ENCODE data around the gene TWF2. TPM values are rescaled to one million over a fixed set of nuclear protein-coding genes. Genes with fewer than 3 reads are reported as not detected.

TWF2 gene
- total and polyA plus RNA-seq, 2 of the 4 experiments (the other 2 are of a cell fraction): 111 to 145 TPM

GRCh38 chr3:52269776-52270175, 30.8 kb upstream of the TWF2 start:
- Histone ChIP-seq H3K27me3 (ENCODE audit: control insufficient read depth, insufficient read depth, low read length) (no peaks in the 10 kb centered on the region), H3K56ac (ENCODE audit: extremely low read depth, insufficient read depth, low read length) (no peak overlapping the region), H2BK20ac (ENCODE audit: low read depth, low read length) (no peak overlapping the region), H4K5ac (ENCODE audit: low read depth, low read length) (no peak overlapping the region), H3K4ac (ENCODE audit: low read depth, low read length) (no peak overlapping the region), H2AK5ac (ENCODE audit: low read depth, low read length) (no peak overlapping the region), H3K23ac (ENCODE audit: low read depth, low read length) (no peak overlapping the region), H3K4me3 (ENCODE audit: insufficient read depth, low read depth, low read length) (no peak overlapping the region), H3K36me3 (ENCODE audit: control insufficient read depth, insufficient read depth, low read length) (peaks cover 39% of the 10 kb centered on the region), H3K18ac (ENCODE audit: low read depth, low read length) (no peak overlapping the region), H4K20me1 (ENCODE audit: insufficient read depth, low read length) (peaks cover 68% of the 10 kb centered on the region), H3K9ac (ENCODE audit: low read depth, low read length) (no peak overlapping the region), H3K79me1 (ENCODE audit: low read depth in 1 of 2, low read length in 2 of 2) (peaks cover 17 to 49% of the 10 kb centered on the region in 2 experiments), H4K8ac (ENCODE audit: low read depth in 2 of 2, low read length in 2 of 2) (no peak overlapping the region), H2AK9ac (replicated peaks; ENCODE audit: low read depth, low read length, poor library complexity) (no peak overlapping the region), H2AFZ (replicated peaks; ENCODE audit: low read length, poor library complexity) (no peak overlapping the region), H2BK120ac (ENCODE audit: low read depth, low read length) (no peak overlapping the region), H2BK5ac (ENCODE audit: low read depth, low read length, poor library complexity, severe bottlenecking) (no peak overlapping the region), H3K4me2 (ENCODE audit: low read depth, low read length) (no peak overlapping the region), H3K9me1 (ENCODE audit: insufficient read depth, low read length) (peaks cover 7% of the 10 kb centered on the region; the same call in 1 of the 2 replicates), H3K4me1 (ENCODE audit: control insufficient read depth, insufficient read depth, low read length) (peaks cover 4% of the 10 kb centered on the region; the same call in 1 of the 2 replicates), H2BK15ac (ENCODE audit: low read depth, low read length) (no peak overlapping the region), H3K27ac (ENCODE audit: insufficient read depth, low read length) (no peak overlapping the region), H4K91ac (ENCODE audit: insufficient read depth, low read depth, low read length) (no peak overlapping the region), H3K9me3 (ENCODE audit: control insufficient read depth, insufficient read depth, low read length) (no peaks in the 10 kb centered on the region), H3K14ac (replicated peaks; ENCODE audit: low read depth, low read length) (no peak overlapping the region)
- dilution Hi-C loops (cut with HindIII; ENCODE audit: low sequenced_read_pairs, unreplicated experiment): no loop called here
- ChIA-PET POLR2A (ENCODE audit: unreplicated experiment) (no interaction called here), CTCF (no interaction called here)
- intact Hi-C loops (cut with micrococcal nuclease): loop anchor here (2.0 kb wide), 1 partner anchor 15 kb away; no protein-coding TSS in a partner anchor
- BruUV-seq (replicated peaks): no TSS peak
- WGBS, 2 experiments (ENCODE audit: extremely low coverage in 2 of 2, insufficient read length in 1 of 2): 43% methylated on average over 1 of the region's 3 CpGs; no CpG with 5 or more reads in 1 of the 2 experiments
- no peak for TF ChIP-seq MXI1 (IDR thresholded peaks at IDR 0.05; ENCODE audit: borderline replicate concordance, low read depth, low read length)
- TF ChIP-seq RAD21 (IDR thresholded peaks at IDR 0.05; ENCODE audit: low read length): no peak
- TF ChIP-seq POLR2A (IDR thresholded peaks at IDR 0.05; ENCODE audit: low read depth, low read length): no peak
- TF ChIP-seq SMC3 (IDR thresholded peaks at IDR 0.05; ENCODE audit: low read depth, low read length): no peak
- TF ChIP-seq CTCF (conservative IDR thresholded peaks at IDR 0.05; ENCODE audit: low read depth, low read length): no peak
- TF ChIP-seq NFE2L2 (IDR thresholded peaks at IDR 0.05; ENCODE audit: low read depth, low read length): no peak
- no peak for TF ChIP-seq USF2 (IDR thresholded peaks at IDR 0.05; ENCODE audit: low read depth, low read length)
- no peak for TF ChIP-seq CHD1 (IDR thresholded peaks at IDR 0.05; ENCODE audit: low read depth, low read length)
- in situ Hi-C loops (cut with MboI; ENCODE audit: low sequenced_read_pairs): no loop called here
- ATAC-seq (ENCODE audit: low read depth) (no peak), DNase-seq (no peak)
